ENCODE results near the gene BAX. TPM values are rescaled to one million over a fixed set of nuclear protein-coding genes. Genes with fewer than 3 reads are reported as not detected.

BAX gene
- total and polyA plus RNA-seq, 9 of the 15 experiments (the other 6 are each of a cell fraction or from before 2014, with no cell fraction given): 3.2 to 95.4 (median 44.5) TPM

DNA sequence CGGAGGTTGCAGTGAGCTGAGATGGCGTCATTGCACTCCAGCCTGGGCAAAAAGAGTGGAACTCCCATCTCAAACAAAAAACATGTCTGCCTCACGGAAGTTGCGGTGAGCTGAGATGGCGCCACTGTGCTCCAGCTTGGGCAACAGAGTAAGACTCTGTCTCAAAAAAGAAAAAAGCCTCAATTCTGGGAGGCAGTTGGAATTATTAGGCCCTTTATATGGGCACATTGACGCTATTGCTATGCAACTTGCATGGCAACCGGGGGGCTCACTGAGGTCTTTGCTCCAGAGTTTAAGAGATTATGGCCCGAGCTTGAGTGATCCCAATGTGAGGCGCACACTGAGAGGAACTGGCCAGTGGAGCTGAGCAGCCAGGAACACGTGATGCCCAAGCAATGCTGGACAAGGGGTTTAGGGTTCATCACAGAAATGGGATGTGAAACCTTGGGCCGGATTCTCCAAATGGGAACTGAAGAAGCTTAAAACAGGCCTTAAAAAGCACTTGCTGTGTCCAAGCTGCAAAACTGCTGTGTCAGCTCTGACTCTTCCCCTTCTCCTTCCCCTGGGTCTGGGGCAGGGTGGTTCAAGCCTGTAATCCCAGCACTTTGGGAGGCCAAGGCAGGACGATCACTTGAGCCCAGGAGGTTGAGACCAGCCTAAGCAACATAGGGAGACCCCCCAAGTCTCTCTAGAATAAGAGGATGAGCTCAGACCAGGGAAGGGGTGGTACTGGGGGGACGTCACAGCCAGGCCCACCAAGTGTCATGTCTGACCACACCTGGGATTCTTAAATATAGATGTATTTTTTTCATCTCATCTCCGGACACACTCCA, 12.9 kb downstream of the BAX start (continued):
- TF ChIP-seq MYNN (IDR thresholded peaks at IDR 0.05): peak; percentile 75
- TF ChIP-seq MYNN (CRISPR knock-in tag; IDR thresholded peaks at IDR 0.05): no peak
- 0 out of 2 replicates have a peak, but pooled peaks have one; percentile 19 for TF ChIP-seq ESRRB (CRISPR knock-in tag; IDR thresholded peaks at IDR 0.05; ENCODE audit: borderline replicate concordance)
- TF ChIP-seq HMGN3 (IDR thresholded peaks at IDR 0.05; ENCODE audit: borderline replicate concordance, extremely low read depth, insufficient read length, low read depth, low read length): no peak
- no peak for TF ChIP-seq PHB2 (IDR thresholded peaks at IDR 0.05; ENCODE audit: low read depth)
- TF ChIP-seq, protein P1, sequence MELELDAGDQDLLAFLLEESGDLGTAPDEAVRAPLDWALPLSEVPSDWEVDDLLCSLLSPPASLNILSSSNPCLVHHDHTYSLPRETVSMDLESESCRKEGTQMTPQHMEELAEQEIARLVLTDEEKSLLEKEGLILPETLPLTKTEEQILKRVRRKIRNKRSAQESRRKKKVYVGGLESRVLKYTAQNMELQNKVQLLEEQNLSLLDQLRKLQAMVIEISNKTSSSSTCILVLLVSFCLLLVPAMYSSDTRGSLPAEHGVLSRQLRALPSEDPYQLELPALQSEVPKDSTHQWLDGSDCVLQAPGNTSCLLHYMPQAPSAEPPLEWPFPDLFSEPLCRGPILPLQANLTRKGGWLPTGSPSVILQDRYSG (tag; conservative IDR thresholded peaks at IDR 0.05; ENCODE audit: low read depth): no peak
- TF ChIP-seq, protein P2, sequence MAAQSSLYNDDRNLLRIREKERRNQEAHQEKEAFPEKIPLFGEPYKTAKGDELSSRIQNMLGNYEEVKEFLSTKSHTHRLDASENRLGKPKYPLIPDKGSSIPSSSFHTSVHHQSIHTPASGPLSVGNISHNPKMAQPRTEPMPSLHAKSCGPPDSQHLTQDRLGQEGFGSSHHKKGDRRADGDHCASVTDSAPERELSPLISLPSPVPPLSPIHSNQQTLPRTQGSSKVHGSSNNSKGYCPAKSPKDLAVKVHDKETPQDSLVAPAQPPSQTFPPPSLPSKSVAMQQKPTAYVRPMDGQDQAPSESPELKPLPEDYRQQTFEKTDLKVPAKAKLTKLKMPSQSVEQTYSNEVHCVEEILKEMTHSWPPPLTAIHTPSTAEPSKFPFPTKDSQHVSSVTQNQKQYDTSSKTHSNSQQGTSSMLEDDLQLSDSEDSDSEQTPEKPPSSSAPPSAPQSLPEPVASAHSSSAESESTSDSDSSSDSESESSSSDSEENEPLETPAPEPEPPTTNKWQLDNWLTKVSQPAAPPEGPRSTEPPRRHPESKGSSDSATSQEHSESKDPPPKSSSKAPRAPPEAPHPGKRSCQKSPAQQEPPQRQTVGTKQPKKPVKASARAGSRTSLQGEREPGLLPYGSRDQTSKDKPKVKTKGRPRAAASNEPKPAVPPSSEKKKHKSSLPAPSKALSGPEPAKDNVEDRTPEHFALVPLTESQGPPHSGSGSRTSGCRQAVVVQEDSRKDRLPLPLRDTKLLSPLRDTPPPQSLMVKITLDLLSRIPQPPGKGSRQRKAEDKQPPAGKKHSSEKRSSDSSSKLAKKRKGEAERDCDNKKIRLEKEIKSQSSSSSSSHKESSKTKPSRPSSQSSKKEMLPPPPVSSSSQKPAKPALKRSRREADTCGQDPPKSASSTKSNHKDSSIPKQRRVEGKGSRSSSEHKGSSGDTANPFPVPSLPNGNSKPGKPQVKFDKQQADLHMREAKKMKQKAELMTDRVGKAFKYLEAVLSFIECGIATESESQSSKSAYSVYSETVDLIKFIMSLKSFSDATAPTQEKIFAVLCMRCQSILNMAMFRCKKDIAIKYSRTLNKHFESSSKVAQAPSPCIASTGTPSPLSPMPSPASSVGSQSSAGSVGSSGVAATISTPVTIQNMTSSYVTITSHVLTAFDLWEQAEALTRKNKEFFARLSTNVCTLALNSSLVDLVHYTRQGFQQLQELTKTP (IDR thresholded peaks at IDR 0.05; ENCODE audit: low read depth in 1 of 2, partially characterized antibody in 2 of 2): peak in 1 of 2 experiments; percentile 35
- no peak for TF ChIP-seq HMG20B (CRISPR knock-in tag; IDR thresholded peaks at IDR 0.05)
- peak; percentile 64 for TF ChIP-seq FIP1L1 (IDR thresholded peaks at IDR 0.05; ENCODE audit: low read depth, low read length, poor library complexity, severe bottlenecking)
- TF ChIP-seq ZNF445 (CRISPR knock-in tag; IDR thresholded peaks at IDR 0.05; ENCODE audit: low read depth): peak; percentile 81
- TF ChIP-seq CHD4 (IDR thresholded peaks at IDR 0.05; ENCODE audit: insufficient read depth, insufficient replicate concordance, low read depth, low read length, poor library complexity, severe bottlenecking): no peak
- TF ChIP-seq NR4A1 (CRISPR knock-in tag; IDR thresholded peaks at IDR 0.05): no peak
- TF ChIP-seq NR4A1 (tag; IDR thresholded peaks at IDR 0.05): 0 out of 2 replicates have a peak, but pooled peaks have one; percentile 58
- no peak for TF ChIP-seq CBFA2T3 (IDR thresholded peaks at IDR 0.05)
- TF ChIP-seq, protein P3, sequence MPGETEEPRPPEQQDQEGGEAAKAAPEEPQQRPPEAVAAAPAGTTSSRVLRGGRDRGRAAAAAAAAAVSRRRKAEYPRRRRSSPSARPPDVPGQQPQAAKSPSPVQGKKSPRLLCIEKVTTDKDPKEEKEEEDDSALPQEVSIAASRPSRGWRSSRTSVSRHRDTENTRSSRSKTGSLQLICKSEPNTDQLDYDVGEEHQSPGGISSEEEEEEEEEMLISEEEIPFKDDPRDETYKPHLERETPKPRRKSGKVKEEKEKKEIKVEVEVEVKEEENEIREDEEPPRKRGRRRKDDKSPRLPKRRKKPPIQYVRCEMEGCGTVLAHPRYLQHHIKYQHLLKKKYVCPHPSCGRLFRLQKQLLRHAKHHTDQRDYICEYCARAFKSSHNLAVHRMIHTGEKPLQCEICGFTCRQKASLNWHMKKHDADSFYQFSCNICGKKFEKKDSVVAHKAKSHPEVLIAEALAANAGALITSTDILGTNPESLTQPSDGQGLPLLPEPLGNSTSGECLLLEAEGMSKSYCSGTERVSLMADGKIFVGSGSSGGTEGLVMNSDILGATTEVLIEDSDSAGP (CRISPR knock-in tag; IDR thresholded peaks at IDR 0.05): no peak
- TF ChIP-seq, protein P4, sequence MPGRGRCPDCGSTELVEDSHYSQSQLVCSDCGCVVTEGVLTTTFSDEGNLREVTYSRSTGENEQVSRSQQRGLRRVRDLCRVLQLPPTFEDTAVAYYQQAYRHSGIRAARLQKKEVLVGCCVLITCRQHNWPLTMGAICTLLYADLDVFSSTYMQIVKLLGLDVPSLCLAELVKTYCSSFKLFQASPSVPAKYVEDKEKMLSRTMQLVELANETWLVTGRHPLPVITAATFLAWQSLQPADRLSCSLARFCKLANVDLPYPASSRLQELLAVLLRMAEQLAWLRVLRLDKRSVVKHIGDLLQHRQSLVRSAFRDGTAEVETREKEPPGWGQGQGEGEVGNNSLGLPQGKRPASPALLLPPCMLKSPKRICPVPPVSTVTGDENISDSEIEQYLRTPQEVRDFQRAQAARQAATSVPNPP (IDR thresholded peaks at IDR 0.05; ENCODE audit: borderline replicate concordance, insufficient read depth, insufficient read length): no peak
- peak; percentile 69; the same call in 1 of the 2 replicates for TF ChIP-seq FOXP1 (CRISPR knock-in tag; IDR thresholded peaks at IDR 0.05)
- TF ChIP-seq GATAD2B (IDR thresholded peaks at IDR 0.05; ENCODE audit: borderline replicate concordance): no peak; the same call in 1 of the 2 replicates
- no peak for TF ChIP-seq BCOR (IDR thresholded peaks at IDR 0.05)
